Measurements from ENCODE around the gene KDM2A.

KDM2A gene

GRCh38 chr11:67269401-67270255 lies 150.6 kb downstream of the KDM2A start:
- POLR2A ChIA-PET: interaction anchor here (0.6 kb wide), 1 partner anchor 75 kb away, joined by 3 read pairs; no protein-coding TSS in a partner anchor
- TF ChIP-seq, protein P1, sequence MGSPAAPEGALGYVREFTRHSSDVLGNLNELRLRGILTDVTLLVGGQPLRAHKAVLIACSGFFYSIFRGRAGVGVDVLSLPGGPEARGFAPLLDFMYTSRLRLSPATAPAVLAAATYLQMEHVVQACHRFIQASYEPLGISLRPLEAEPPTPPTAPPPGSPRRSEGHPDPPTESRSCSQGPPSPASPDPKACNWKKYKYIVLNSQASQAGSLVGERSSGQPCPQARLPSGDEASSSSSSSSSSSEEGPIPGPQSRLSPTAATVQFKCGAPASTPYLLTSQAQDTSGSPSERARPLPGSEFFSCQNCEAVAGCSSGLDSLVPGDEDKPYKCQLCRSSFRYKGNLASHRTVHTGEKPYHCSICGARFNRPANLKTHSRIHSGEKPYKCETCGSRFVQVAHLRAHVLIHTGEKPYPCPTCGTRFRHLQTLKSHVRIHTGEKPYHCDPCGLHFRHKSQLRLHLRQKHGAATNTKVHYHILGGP (tag by site-specific recombination; IDR thresholded peaks at IDR 0.05): no peak
- TF ChIP-seq ZNF10 (tag by site-specific recombination; IDR thresholded peaks at IDR 0.05) (peak; percentile 3; the same call in 1 of the 2 replicates), ZNF366 (tag by site-specific recombination; conservative IDR thresholded peaks at IDR 0.05) (no peak), SALL2 (tag by site-specific recombination; IDR thresholded peaks at IDR 0.05; ENCODE audit: borderline replicate concordance) (no peak)
- H3K27ac ChIP-seq (ENCODE audit: extremely low read depth, low read depth, low read length): no peak overlapping the region
- CTCF ChIA-PET: interaction anchor here (0.5 to 0.9 kb wide), 5 partner anchors 8 to 215 kb away, joined by 3 to 6 read pairs (median 4); no protein-coding TSS in a partner anchor
- peaks cover 0 to 53% of the 10 kb centered on the region in 2 experiments; a peak in 1 of 3 replicates for H3K36me3 ChIP-seq (ENCODE audit: control insufficient read depth in 2 of 2, insufficient read depth in 1 of 2, low read length in 2 of 2)
- H3K9me3 ChIP-seq (ENCODE audit: control insufficient read depth, insufficient read depth, low read depth, low read length): no peaks in the 10 kb centered on the region
- H3K4me1 ChIP-seq (ENCODE audit: control insufficient read depth, insufficient read depth, low read length): no peaks in the 10 kb centered on the region
- H3K4me3 ChIP-seq (ENCODE audit: low read depth, low read length): no peak overlapping the region

DNA sequence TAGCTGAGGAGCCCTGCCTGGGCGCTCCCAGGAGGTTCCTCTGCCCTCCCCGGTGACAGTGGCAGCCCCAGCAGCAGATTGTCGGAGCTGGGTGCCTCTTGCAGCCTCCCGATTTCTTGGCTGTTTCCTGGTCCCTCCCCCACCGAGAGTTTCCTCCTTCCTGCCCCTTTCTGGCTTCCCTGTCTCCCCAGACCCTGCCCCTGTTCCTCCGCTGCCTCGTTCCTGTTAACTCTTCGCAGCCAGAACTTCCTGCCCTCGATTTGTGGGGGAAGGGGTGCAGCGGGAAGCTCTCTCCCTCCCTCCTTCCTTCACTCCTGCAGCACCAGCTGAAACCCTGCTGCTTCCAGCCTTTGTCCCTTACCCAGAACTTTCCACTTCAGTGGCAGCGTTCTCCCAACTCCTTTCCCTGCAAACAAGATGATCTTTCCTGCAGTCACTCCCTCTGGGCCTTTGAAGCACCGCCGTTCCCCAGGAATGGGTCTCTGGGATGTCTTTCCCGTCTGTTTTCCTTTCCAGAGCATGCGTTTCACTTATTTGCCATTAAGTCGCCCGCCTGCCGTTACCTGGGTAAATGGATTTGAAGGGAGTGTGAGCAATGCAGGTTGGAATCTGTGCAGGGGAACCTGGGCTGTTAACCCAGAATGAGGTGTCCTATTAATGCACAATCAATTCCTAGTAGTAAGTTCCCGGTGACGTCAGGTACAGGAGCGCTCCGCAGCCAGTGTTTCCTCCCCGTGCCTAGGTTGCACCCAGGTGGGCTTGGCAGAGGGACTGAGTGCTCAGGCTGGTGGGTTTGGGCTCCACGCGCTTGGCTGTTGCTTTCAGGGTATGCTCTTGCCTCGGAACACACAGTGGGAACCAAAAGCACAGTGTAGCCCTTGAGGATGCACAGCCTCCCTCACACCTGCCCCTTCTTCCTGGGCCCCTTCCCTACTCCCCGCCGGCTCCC lies 151.5 kb downstream of the KDM2A start:
- no peaks in the 10 kb centered on the region for H3K4me1 ChIP-seq (ENCODE audit: control insufficient read depth, insufficient read depth, low read length)
- CTCF ChIA-PET: interaction anchor here (0.5 to 1.2 kb wide), 7 partner anchors 9 to 285 kb away, joined by 3 to 5 read pairs (median 4); partner anchors contain the start of gene ANKRD13D
- no peak overlapping the region; the same call in 1 of the 2 replicates for H3K27ac ChIP-seq (ENCODE audit: extremely low read depth, low read depth, low read length)
- H3K4me3 ChIP-seq (ENCODE audit: low read depth, low read length): no peak overlapping the region
- TF ChIP-seq GLIS1 (tag by site-specific recombination; IDR thresholded peaks at IDR 0.05) (peak; percentile 18; the same call in 1 of the 2 replicates), ZNF341 (tag by site-specific recombination; IDR thresholded peaks at IDR 0.05; ENCODE audit: low read depth) (peak; percentile 87), ZBTB17 (tag by site-specific recombination; IDR thresholded peaks at IDR 0.05) (peak; percentile 71), ZIC2 (tag by site-specific recombination; IDR thresholded peaks at IDR 0.05) (peak; percentile 36), ZBTB8A (tag by site-specific recombination; IDR thresholded peaks at IDR 0.05) (no peak), ZBTB1 (tag by site-specific recombination; IDR thresholded peaks at IDR 0.05) (no peak), SP2 (tag by site-specific recombination; IDR thresholded peaks at IDR 0.05) (peak; percentile 14; the same call in 1 of the 2 replicates), PRDM1 (tag by site-specific recombination; IDR thresholded peaks at IDR 0.05) (peak; percentile 69), KLF17 (tag by site-specific recombination; IDR thresholded peaks at IDR 0.05) (no peak)
- POLR2A ChIA-PET: interaction anchor here (1.2 kb wide), 1 partner anchor 19 kb away, joined by 3 read pairs; the partner anchor contains the start of gene ANKRD13D
- H3K36me3 ChIP-seq (ENCODE audit: control insufficient read depth in 2 of 2, insufficient read depth in 1 of 2, low read length in 2 of 2): peaks cover 0 to 60% of the 10 kb centered on the region in 2 experiments; a peak in 1 of 3 replicates
- H3K9me3 ChIP-seq (ENCODE audit: control insufficient read depth, insufficient read depth, low read depth, low read length): no peaks in the 10 kb centered on the region

DNA sequence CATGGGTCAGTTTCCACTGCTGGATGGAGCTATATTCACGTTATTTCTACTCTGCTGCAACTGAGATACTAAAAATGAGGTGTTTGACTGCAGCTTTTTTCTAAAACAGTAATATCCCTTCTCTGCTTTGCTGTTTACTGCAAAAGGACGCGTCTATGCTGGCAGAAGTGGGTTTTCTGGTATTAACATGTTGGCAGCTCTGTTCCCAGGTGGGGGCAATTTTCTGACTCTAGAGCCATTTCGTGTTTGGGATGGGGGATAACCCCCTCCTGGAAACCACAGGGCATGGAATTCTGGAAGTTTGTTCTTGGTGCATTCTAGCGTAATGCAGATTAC lies 152.1 kb downstream of the KDM2A start:
- ChIA-PET POLR2A (interaction anchor here (1.2 kb wide), 1 partner anchor 18 kb away, joined by 3 read pairs; the partner anchor contains the start of gene ANKRD13D), CTCF (interaction anchor here (0.5 to 1.2 kb wide), 4 partner anchors 18 to 285 kb away, joined by 3 to 4 read pairs (median 4); partner anchors contain the start of gene ANKRD13D)
- Histone ChIP-seq H3K9me3 (ENCODE audit: control insufficient read depth, insufficient read depth, low read depth, low read length) (no peaks in the 10 kb centered on the region), H3K27ac (ENCODE audit: extremely low read depth, low read depth, low read length) (no peak overlapping the region; the same call in 1 of the 2 replicates), H3K36me3 (ENCODE audit: control insufficient read depth in 2 of 2, insufficient read depth in 1 of 2, low read length in 2 of 2) (peaks cover 0 to 62% of the 10 kb centered on the region in 2 experiments; a peak in 1 of 3 replicates), H3K4me1 (ENCODE audit: control insufficient read depth, insufficient read depth, low read length) (no peaks in the 10 kb centered on the region), H3K4me3 (ENCODE audit: low read depth, low read length) (no peak overlapping the region)
- TF ChIP-seq, protein P2, sequence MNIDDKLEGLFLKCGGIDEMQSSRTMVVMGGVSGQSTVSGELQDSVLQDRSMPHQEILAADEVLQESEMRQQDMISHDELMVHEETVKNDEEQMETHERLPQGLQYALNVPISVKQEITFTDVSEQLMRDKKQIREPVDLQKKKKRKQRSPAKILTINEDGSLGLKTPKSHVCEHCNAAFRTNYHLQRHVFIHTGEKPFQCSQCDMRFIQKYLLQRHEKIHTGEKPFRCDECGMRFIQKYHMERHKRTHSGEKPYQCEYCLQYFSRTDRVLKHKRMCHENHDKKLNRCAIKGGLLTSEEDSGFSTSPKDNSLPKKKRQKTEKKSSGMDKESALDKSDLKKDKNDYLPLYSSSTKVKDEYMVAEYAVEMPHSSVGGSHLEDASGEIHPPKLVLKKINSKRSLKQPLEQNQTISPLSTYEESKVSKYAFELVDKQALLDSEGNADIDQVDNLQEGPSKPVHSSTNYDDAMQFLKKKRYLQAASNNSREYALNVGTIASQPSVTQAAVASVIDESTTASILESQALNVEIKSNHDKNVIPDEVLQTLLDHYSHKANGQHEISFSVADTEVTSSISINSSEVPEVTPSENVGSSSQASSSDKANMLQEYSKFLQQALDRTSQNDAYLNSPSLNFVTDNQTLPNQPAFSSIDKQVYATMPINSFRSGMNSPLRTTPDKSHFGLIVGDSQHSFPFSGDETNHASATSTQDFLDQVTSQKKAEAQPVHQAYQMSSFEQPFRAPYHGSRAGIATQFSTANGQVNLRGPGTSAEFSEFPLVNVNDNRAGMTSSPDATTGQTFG (tag by site-specific recombination; IDR thresholded peaks at IDR 0.05; ENCODE audit: borderline replicate concordance): no peak
- TF ChIP-seq ZEB2 (tag by site-specific recombination; IDR thresholded peaks at IDR 0.05): no peak
- no peak for TF ChIP-seq ZNF544 (tag by site-specific recombination; IDR thresholded peaks at IDR 0.05)
- no peak for TF ChIP-seq OSR2 (tag by site-specific recombination; IDR thresholded peaks at IDR 0.05)
- no peak for TF ChIP-seq ZNF248 (tag by site-specific recombination; IDR thresholded peaks at IDR 0.05)
- no peak for TF ChIP-seq OVOL3 (tag by site-specific recombination; IDR thresholded peaks at IDR 0.05)
